Measurements from ENCODE around the gene TMPRSS2. TPM values are rescaled to one million over a fixed set of nuclear protein-coding genes. Genes with fewer than 3 reads are reported as not detected.

The TMPRSS2 gene
- total RNA-seq, 2 experiments from 2014 or later = not detected

DNA sequence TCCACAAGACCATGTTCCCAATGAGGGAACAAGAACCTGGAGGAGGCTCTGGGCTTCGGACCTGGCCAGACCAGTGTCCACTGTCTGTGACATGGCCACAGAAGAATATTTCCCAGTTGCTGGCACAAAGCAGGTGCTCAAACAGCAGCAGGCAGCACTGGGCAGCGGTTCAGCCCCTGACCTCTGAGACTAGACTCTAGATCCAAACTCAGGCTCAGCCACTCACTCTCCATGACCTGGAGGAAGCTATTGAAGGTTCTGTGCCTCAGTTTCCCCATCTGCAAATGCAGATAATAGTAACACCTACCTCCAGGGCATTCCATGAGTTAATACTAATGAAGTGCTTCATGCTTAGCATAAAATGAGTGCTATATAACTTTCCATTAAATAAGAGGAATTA is 8.0 kb downstream of the TMPRSS2 start:
- Mint-ChIP-seq H3K36me3 (ENCODE audit: low read depth) (no peaks in the 10 kb centered on the region), H3K27ac (no peak overlapping the region), H3K4me3 (no peak overlapping the region), H3K9me3 (no peaks in the 10 kb centered on the region), H3K4me1 (ENCODE audit: low read depth) (peaks cover 5% of the 10 kb centered on the region), H3K27me3 (peaks cover 52% of the 10 kb centered on the region)
- intact Hi-C loops (cut with DNase I, micrococcal nuclease) = no loop called here
- Histone ChIP-seq H3K27me3 (ENCODE audit: control insufficient read depth in 1 of 2, insufficient read depth in 2 of 2, low read length in 2 of 2) (peaks cover 0 to 6% of the 10 kb centered on the region in 2 experiments), H3K4me3 (ENCODE audit: low read length) (no peak overlapping the region), H3K27ac (ENCODE audit: low read depth in 1 of 2, low read length in 2 of 2) (no peak overlapping the region), H3K36me3 (ENCODE audit: insufficient read depth, low read length) (no peaks in the 10 kb centered on the region), H3K4me1 (ENCODE audit: insufficient read depth, low read length) (peaks cover 2% of the 10 kb centered on the region), H3K9me3 (ENCODE audit: control insufficient read depth in 1 of 2, insufficient read depth in 1 of 2, low read length in 2 of 2) (no peaks in the 10 kb centered on the region)
- ChIA-PET POLR2A (no interaction called here), CTCF (no interaction called here)
- ATAC-seq (ENCODE audit: poor library complexity) (no peak), DNase-seq (no peak)
- TF ChIP-seq CTCF (IDR thresholded peaks at IDR 0.05) = no peak

DNA sequence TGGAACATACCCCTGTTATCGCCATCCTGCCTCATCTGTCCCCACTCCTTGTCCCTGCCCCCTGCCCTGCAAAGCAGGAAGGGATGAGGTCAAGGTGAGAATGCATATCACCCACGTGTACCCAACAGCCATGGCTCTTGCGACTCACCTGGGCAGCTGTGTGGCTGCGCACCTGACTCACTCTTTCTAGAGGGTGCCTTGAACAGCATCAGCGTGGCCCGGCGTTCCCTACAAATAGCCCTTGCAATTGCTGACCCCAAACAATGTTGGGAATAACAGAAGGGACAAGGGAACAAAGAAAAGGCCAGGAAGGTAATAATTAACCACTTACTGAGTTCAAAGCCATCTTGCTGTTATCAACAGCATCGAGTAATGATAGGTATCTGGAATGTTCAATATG is 10.2 kb downstream of the TMPRSS2 start:
- H3K4me3 Mint-ChIP-seq = no peak overlapping the region

GRCh38 chr21:41497008-41497407 is 10.9 kb downstream of the TMPRSS2 start:
- no peaks in the 10 kb centered on the region for H3K36me3 ChIP-seq (ENCODE audit: insufficient read depth, low read length)
- Mint-ChIP-seq H3K4me3 (no peak overlapping the region), H3K27ac (no peak overlapping the region), H3K36me3 (ENCODE audit: low read depth) (no peaks in the 10 kb centered on the region), H3K9me3 (no peaks in the 10 kb centered on the region), H3K27me3 (peaks cover 38% of the 10 kb centered on the region), H3K4me1 (ENCODE audit: low read depth) (no peaks in the 10 kb centered on the region)
- no peak overlapping the region for H3K4me3 ChIP-seq (ENCODE audit: low read length)
- no peak overlapping the region for H3K27ac ChIP-seq (ENCODE audit: low read depth in 1 of 2, low read length in 2 of 2)
- no peaks in the 10 kb centered on the region for H3K4me1 ChIP-seq (ENCODE audit: insufficient read depth, low read length)
- H3K9me3 ChIP-seq (ENCODE audit: control insufficient read depth in 1 of 2, insufficient read depth in 1 of 2, low read length in 2 of 2) = no peaks in the 10 kb centered on the region
- no peak for ATAC-seq (ENCODE audit: poor library complexity)
- no peak for TF ChIP-seq CTCF (IDR thresholded peaks at IDR 0.05)
- DNase-seq = no peak
- POLR2A ChIA-PET = no interaction called here
- H3K27me3 ChIP-seq (ENCODE audit: control insufficient read depth in 1 of 2, insufficient read depth in 2 of 2, low read length in 2 of 2) = peaks cover 0 to 6% of the 10 kb centered on the region in 2 experiments
- intact Hi-C loops (cut with DNase I, micrococcal nuclease) = no loop called here
- CTCF ChIA-PET = no interaction called here

More for the DNA sequence above, 10.2 kb downstream of the TMPRSS2 start:
- no peak for TF ChIP-seq CTCF (IDR thresholded peaks at IDR 0.05)
- no peak for ATAC-seq (ENCODE audit: poor library complexity)
- ChIA-PET CTCF (no interaction called here), POLR2A (no interaction called here)
- Mint-ChIP-seq H3K9me3 (no peaks in the 10 kb centered on the region), H3K27ac (no peak overlapping the region), H3K36me3 (ENCODE audit: low read depth) (no peaks in the 10 kb centered on the region), H3K4me1 (ENCODE audit: low read depth) (no peaks in the 10 kb centered on the region), H3K27me3 (peaks cover 46% of the 10 kb centered on the region)
- H3K27ac ChIP-seq (ENCODE audit: low read depth in 1 of 2, low read length in 2 of 2) = no peak overlapping the region
- H3K9me3 ChIP-seq (ENCODE audit: control insufficient read depth in 1 of 2, insufficient read depth in 1 of 2, low read length in 2 of 2) = no peaks in the 10 kb centered on the region
- H3K36me3 ChIP-seq (ENCODE audit: insufficient read depth, low read length) = no peaks in the 10 kb centered on the region
- no peaks in the 10 kb centered on the region for H3K4me1 ChIP-seq (ENCODE audit: insufficient read depth, low read length)
- intact Hi-C loops (cut with DNase I, micrococcal nuclease) = no loop called here
- no peak for DNase-seq
- H3K27me3 ChIP-seq (ENCODE audit: control insufficient read depth in 1 of 2, insufficient read depth in 2 of 2, low read length in 2 of 2) = peaks cover 0 to 6% of the 10 kb centered on the region in 2 experiments
- H3K4me3 ChIP-seq (ENCODE audit: low read length) = no peak overlapping the region

Data from CD4-positive, alpha-beta T cell (primary cell).